OCI-LY1 (cell line): ENCODE measurements around the gene HOXD3.

Source experiments
- H2AFZ ChIP-seq: fragments of 200-600 bp; sonication (generic), shearing (Covaris generic); 2 replicates; pipeline ENCODE4 v1.6.0; 2014; ENCODE audit warnings: antibody characterized with exemption, mild to moderate bottlenecking, low read length
- H3F3A ChIP-seq: fragments of 200-600 bp; sonication (generic), shearing (Covaris generic); 2 replicates; pipeline ENCODE4 v1.6.0; 2014; ENCODE audit warnings: mild to moderate bottlenecking, antibody characterized with exemption, low read length, moderate library complexity; ENCODE audit not compliant: insufficient read depth
- H3K27ac ChIP-seq: fragments of 200-600 bp; sonication (generic); 2 replicates; pipeline ENCODE4 v1.5.1; 2014; ENCODE audit warnings: low read length, mixed run types, mild to moderate bottlenecking, low read depth; ENCODE audit not compliant: poor library complexity, severe bottlenecking
- H3K27me3 ChIP-seq: fragments of 200-600 bp; sonication (generic); 2 replicates; pipeline ENCODE4 v1.6.0; 2014; ENCODE audit warnings: antibody characterized with exemption, mild to moderate bottlenecking, low read length, moderate library complexity; ENCODE audit not compliant: insufficient read depth
- H3K36me3 ChIP-seq: fragments of 200-600 bp; sonication (generic); 2 replicates; pipeline ENCODE4 v1.6.1; 2014; ENCODE audit warnings: mild to moderate bottlenecking, antibody characterized with exemption, low read length, moderate library complexity, mixed read lengths; ENCODE audit not compliant: insufficient read depth
- H3K4me1 ChIP-seq: fragments of 200-600 bp; sonication (generic); 2 replicates; pipeline ENCODE4 v1.5.1; 2014; ENCODE audit warnings: mild to moderate bottlenecking, low read length, moderate library complexity; ENCODE audit not compliant: insufficient read depth, severe bottlenecking
- H3K4me2 ChIP-seq: fragments of 200-600 bp; sonication (generic), shearing (Covaris generic); 2 replicates; pipeline ENCODE4 v1.6.1; 2014; ENCODE audit warnings: low read length
- H3K4me3 ChIP-seq: fragments of 200-600 bp; sonication (generic); 2 replicates; pipeline ENCODE4 v1.5.1; 2014; ENCODE audit warnings: low read length, low read depth, mild to moderate bottlenecking, mixed read lengths; ENCODE audit not compliant: poor library complexity, severe bottlenecking
- H3K79me2 ChIP-seq: fragments of 200-600 bp; shearing (Covaris generic); 2 replicates; pipeline ENCODE4 v1.6.1; 2016; ENCODE audit warnings: mixed run types, low read length, mixed read lengths; ENCODE audit not compliant: insufficient read depth
- H3K9ac ChIP-seq: fragments of 200-600 bp; sonication (generic), shearing (Covaris generic); 2 replicates; pipeline ENCODE4 v1.6.1; 2014; ENCODE audit warnings: mild to moderate bottlenecking, low read length, mixed read lengths
- H3K9me2 ChIP-seq: fragments of 200-600 bp; sonication (generic), shearing (Covaris generic); 2 replicates; pipeline ENCODE4 v1.6.1; 2014; ENCODE audit warnings: low read depth, mild to moderate bottlenecking, low read length, mixed read lengths
- H3K9me3 ChIP-seq: fragments of 200-600 bp; shearing (Covaris generic); 2 replicates; pipeline ENCODE4 v1.6.1; 2014; ENCODE audit warnings: low read length, mixed read lengths
- H4K20me1 ChIP-seq: fragments of 200-600 bp; sonication (generic), shearing (Covaris generic); 2 replicates; pipeline ENCODE4 v1.6.0; 2016; ENCODE audit warnings: mild to moderate bottlenecking, low read length; ENCODE audit not compliant: insufficient read depth
- CTCF ChIP-seq: fragments of 200-600 bp; sonication (generic), shearing (Covaris generic); IDR thresholded peaks from 2 replicates; pipeline ENCODE4 v1.5.1; 2017; ENCODE audit warnings: mild to moderate bottlenecking, antibody characterized with exemption, low read length, moderate library complexity, mixed read lengths
- EZH2 ChIP-seq: fragments of 200-600 bp; sonication (generic), shearing (Covaris generic); IDR thresholded peaks from 2 replicates; pipeline ENCODE4 v1.8.0; 2017; ENCODE audit warnings: borderline replicate concordance, mixed run types, mild to moderate bottlenecking, antibody characterized with exemption, low read length, moderate library complexity, mixed read lengths

Gene HOXD3

GRCh38 chr2:176213406-176213805 lies 56.3 kb downstream of the HOXD3 start:
- Histone ChIP-seq H3F3A (no peaks in the 10 kb centered on the region), H3K9me2 (no peaks in the 10 kb centered on the region), H3K27ac (no peak overlapping the region), H3K27me3 (no peaks in the 10 kb centered on the region), H3K36me3 (no peaks in the 10 kb centered on the region), H2AFZ (no peak overlapping the region), H3K4me2 (no peak overlapping the region), H3K79me2 (no peaks in the 10 kb centered on the region), H3K4me1 (no peaks in the 10 kb centered on the region), H3K4me3 (no peak overlapping the region), H3K9ac (no peak overlapping the region), H3K9me3 (no peaks in the 10 kb centered on the region), H4K20me1 (no peaks in the 10 kb centered on the region)
- no peak for TF ChIP-seq EZH2
- no peak for TF ChIP-seq CTCF
